Endothelial cell of umbilical vein (primary cell): ENCODE measurements around the gene PSMD9. TPM values are rescaled to one million over a fixed set of nuclear protein-coding genes. Genes with fewer than 3 reads are reported as not detected.

Experiments used
- BruUV-seq: library from RNA; stranded (reverse); fragments of 400-500 nt; replicated peaks from 2 replicates; lab custom pipeline; 2021; lab: Mats Ljungman, UMichigan
- CTCF ChIA-PET: fragments of 300-600, 350-600 bp; sonication (Branson Sonifier 250); formaldehyde crosslinking; loops from one replicate; lab custom pipeline; 2021; ENCODE audit warnings: antibody characterized with exemption, inconsistent platforms; lab: Charles Lee
- POLR2A ChIA-PET: fragments of 300-600, 350-600 bp; sonication (Branson Sonifier 250); formaldehyde crosslinking; loops from one replicate; lab custom pipeline; 2021; ENCODE audit warnings: antibody characterized with exemption, inconsistent platforms; lab: Charles Lee
- DNase-seq: peaks from one replicate; pipeline ENCODE4 v3.0.0-alpha.2; 2011; ENCODE audit warnings: low read depth, low spot score
- FAIRE-seq: peaks from 2 replicates; lab custom pipeline; 2011; peaks lifted over from hg19 to GRCh38; lab: Jason Lieb, UNC
- H2AFZ ChIP-seq: 2 replicates; pipeline ENCODE4 v1.6.0; 2012; ENCODE audit warnings: low read depth, low read length, control low read depth, inconsistent platforms
- H3K27ac ChIP-seq: 2 replicates; pipeline ENCODE4 v1.5.1; 2011; ENCODE audit warnings: low read depth, mild to moderate bottlenecking, control low read depth, low read length, moderate library complexity; ENCODE audit not compliant: insufficient read depth
- H3K27me3 ChIP-seq, 2 experiments: 2 replicates each; pipeline versions ENCODE4 v1.6.0 to v1.6.1; 2011; ENCODE audit warnings: low read length in 2 of 2, mixed read lengths in 1 of 2; ENCODE audit not compliant: control insufficient read depth in 2 of 2, insufficient read depth in 2 of 2
- H3K36me3 ChIP-seq, 2 experiments: 2 replicates in 1 of 2; 3 replicates in 1 of 2; pipeline ENCODE4 v1.5.1; 2011; ENCODE audit warnings: low read length in 2 of 2, mild to moderate bottlenecking in 1 of 2, moderate library complexity in 1 of 2; ENCODE audit not compliant: control insufficient read depth in 2 of 2, insufficient read depth in 2 of 2; ENCODE audit errors: extremely low read depth in 1 of 2
- H3K4me1 ChIP-seq: 3 replicates; pipeline ENCODE4 v1.5.1; 2011; ENCODE audit warnings: mild to moderate bottlenecking, low read length; ENCODE audit not compliant: control insufficient read depth, insufficient read depth; ENCODE audit errors: extremely low read depth
- H3K4me2 ChIP-seq: 2 replicates; pipeline ENCODE4 v1.6.1; 2011; ENCODE audit warnings: low read length, control low read depth, mixed read lengths; ENCODE audit not compliant: insufficient read depth
- H3K4me3 ChIP-seq, 3 experiments: fragments of 200-600 bp in 1 of 3; sonication (generic), shearing (Covaris generic) in 1 of 3; replicated peaks in 1 of 3; 2 replicates each; pipeline ENCODE4 v1.5.1; 2011 to 2016; ENCODE audit warnings: control low read depth in 3 of 3, low read length in 3 of 3, mild to moderate bottlenecking in 2 of 3, inconsistent platforms in 1 of 3, low read depth in 1 of 3, moderate library complexity in 1 of 3; ENCODE audit not compliant: insufficient read depth in 1 of 3
- H3K79me2 ChIP-seq: 2 replicates; pipeline ENCODE4 v1.6.0; 2012; ENCODE audit warnings: low read length, inconsistent platforms; ENCODE audit not compliant: control insufficient read depth, insufficient read depth
- H3K9ac ChIP-seq: replicated peaks from 2 replicates; pipeline ENCODE3; 2011; ENCODE audit warnings: low read length, control low read depth; ENCODE audit not compliant: insufficient read depth; ENCODE audit errors: extremely low read depth
- H3K9me1 ChIP-seq: replicated peaks from 3 replicates; pipeline ENCODE4 v1.6.0; 2011; ENCODE audit warnings: mild to moderate bottlenecking, low read length; ENCODE audit not compliant: control insufficient read depth, insufficient read depth; ENCODE audit errors: extremely low read depth
- H3K9me3 ChIP-seq: replicated peaks from 2 replicates; pipeline ENCODE4 v1.5.1; 2012; ENCODE audit warnings: low read length, inconsistent platforms; ENCODE audit not compliant: control insufficient read depth, insufficient read depth
- H4K20me1 ChIP-seq: replicated peaks from 2 replicates; pipeline ENCODE3; 2011; ENCODE audit warnings: mild to moderate bottlenecking, low read length; ENCODE audit not compliant: control insufficient read depth, insufficient read depth; ENCODE audit errors: extremely low read depth
- EZH2 ChIP-seq: IDR thresholded peaks from 2 replicates; pipeline ENCODE4 v1.6.1; 2012; ENCODE audit warnings: borderline replicate concordance, low read depth, mild to moderate bottlenecking, moderate library complexity, low read length, inconsistent platforms; ENCODE audit not compliant: severe bottlenecking
- FOS ChIP-seq: IDR thresholded peaks from 2 replicates; pipeline ENCODE4 v1.6.1; 2011; ENCODE audit warnings: mild to moderate bottlenecking, low read length, moderate library complexity, borderline replicate concordance; ENCODE audit not compliant: insufficient read depth
- GATA2 ChIP-seq: IDR thresholded peaks from 2 replicates; pipeline ENCODE4 v1.7.0; 2011; ENCODE audit warnings: low read depth, mild to moderate bottlenecking, moderate library complexity, mixed read lengths, low read length; ENCODE audit not compliant: insufficient read length, insufficient read depth
- JUN ChIP-seq: IDR thresholded peaks from 2 replicates; pipeline ENCODE4 v1.6.1; 2011; ENCODE audit warnings: borderline replicate concordance, low read depth; ENCODE audit not compliant: insufficient read length, insufficient read depth
- MAX ChIP-seq: IDR thresholded peaks from 2 replicates; pipeline ENCODE4 v1.6.1; 2011; ENCODE audit not compliant: insufficient read depth, insufficient read length
- MYC ChIP-seq: IDR thresholded peaks from one replicate; pipeline ENCODE4 v1.6.1; 2011; ENCODE audit warnings: mild to moderate bottlenecking, low read depth, low read length
- POLR2A ChIP-seq: IDR thresholded peaks from 2 replicates; pipeline ENCODE4 v1.6.1; 2012; ENCODE audit warnings: low read depth, mild to moderate bottlenecking, control low read depth, low read length
- POLR2AphosphoS5 ChIP-seq: IDR thresholded peaks from 2 replicates; pipeline ENCODE4 v1.6.1; 2012; ENCODE audit warnings: low read depth, mild to moderate bottlenecking, control low read depth, low read length, moderate library complexity; ENCODE audit not compliant: insufficient read depth
- dilution Hi-C: fragments of 300-500 bp; cut with MboI; formaldehyde crosslinking; loops from one replicate; pipeline ENCODE4 v1.15.0; 2019; ENCODE audit warnings: low sequenced_read_pairs; ENCODE audit not compliant: extremely low pct_ligation_motif_present
- intact Hi-C: fragments of 100-400 bp; cut with micrococcal nuclease; formaldehyde crosslinking; loops from one replicate; pipeline ENCODE4 v1.10.0; 2022
- polyA plus RNA-seq, 4 experiments: library from polyadenylated mRNA; depleted of rRNA in 3 of 4; stranded (reverse) in 3 of 4; unstranded in 1 of 4; fragments of >200 nt; gene quantifications; 2 replicates each; pipeline versions ENCODE4 v1.2.1 to v1.2.3, GENCODE V29; 2011 to 2012; ENCODE audit warnings: missing spikeins in 1 of 4
- total RNA-seq: library from RNA; stranded (reverse); gene quantifications from 2 replicates; pipeline ENCODE4 v1.2.3, GENCODE V29; 2021
- TF ChIP-seq, protein P1 (sequence below), 2 donors: IDR thresholded peaks; 1 replicate in 1 of 2; 2 replicates in 1 of 2; pipeline ENCODE4 v1.5.1; 2011; ENCODE audit warnings: low read length in 2 of 2, mild to moderate bottlenecking in 2 of 2, moderate library complexity in 2 of 2, control low read depth in 1 of 2, inconsistent platforms in 1 of 2, low read depth in 1 of 2; ENCODE audit not compliant: insufficient read depth in 1 of 2; ENCODE audit errors: extremely low read depth in 1 of 2

The PSMD9 gene
- total and polyA plus RNA-seq, 2 donors (not counting 3 experiments of a cell fraction or from before 2014, with no cell fraction given): 69.2 to 118 TPM

DNA sequence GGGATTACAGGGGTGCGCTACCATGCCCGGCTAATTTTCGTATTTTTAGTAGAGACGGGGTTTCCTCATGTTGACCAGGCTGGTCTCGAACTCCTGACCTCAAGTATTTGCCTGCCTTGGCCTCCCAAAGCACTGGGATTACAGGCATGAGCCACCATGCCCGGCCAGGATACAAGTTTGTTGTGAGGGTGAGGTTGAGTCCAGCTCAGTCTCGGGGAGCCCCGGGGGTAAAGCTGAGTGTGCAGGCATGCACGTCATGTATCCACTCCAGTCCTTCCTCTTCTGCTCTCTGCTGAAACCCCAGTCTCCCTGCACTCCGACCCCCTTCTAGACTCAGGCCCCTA is 30.3 kb upstream of the PSMD9 start:
- CTCF ChIA-PET: no interaction called here
- intact Hi-C loops (no loop called here), dilution Hi-C loops (no loop called here)
- no peak overlapping the region for H3K4me3 ChIP-seq
- POLR2A ChIA-PET: no interaction called here
- no peak for FAIRE-seq
- DNase-seq: no peak
- no peak overlapping the region for H3K27ac ChIP-seq
- no TSS peak for BruUV-seq
- H3K79me2 ChIP-seq: no peaks in the 10 kb centered on the region
- H3K9me3 ChIP-seq: no peaks in the 10 kb centered on the region
- no peaks in the 10 kb centered on the region for H3K36me3 ChIP-seq
- no peaks in the 10 kb centered on the region for H3K9me1 ChIP-seq
- H3K4me1 ChIP-seq: no peaks in the 10 kb centered on the region
- H3K4me2 ChIP-seq: no peak overlapping the region
- H2AFZ ChIP-seq: no peak overlapping the region
- no peaks in the 10 kb centered on the region for H3K27me3 ChIP-seq
- no peaks in the 10 kb centered on the region for H4K20me1 ChIP-seq
- no peak for TF ChIP-seq POLR2A
- TF ChIP-seq MAX: no peak
- TF ChIP-seq GATA2: no peak
- TF ChIP-seq FOS: no peak
- H3K9ac ChIP-seq: no peak overlapping the region

- H4K20me1 ChIP-seq: no peaks in the 10 kb centered on the region
- TF ChIP-seq POLR2A (no peak), POLR2AphosphoS5 (no peak), EZH2 (no peak), FOS (no peak), MYC (no peak), JUN (no peak), MAX (no peak), GATA2 (no peak)
- TF ChIP-seq, protein P1, sequence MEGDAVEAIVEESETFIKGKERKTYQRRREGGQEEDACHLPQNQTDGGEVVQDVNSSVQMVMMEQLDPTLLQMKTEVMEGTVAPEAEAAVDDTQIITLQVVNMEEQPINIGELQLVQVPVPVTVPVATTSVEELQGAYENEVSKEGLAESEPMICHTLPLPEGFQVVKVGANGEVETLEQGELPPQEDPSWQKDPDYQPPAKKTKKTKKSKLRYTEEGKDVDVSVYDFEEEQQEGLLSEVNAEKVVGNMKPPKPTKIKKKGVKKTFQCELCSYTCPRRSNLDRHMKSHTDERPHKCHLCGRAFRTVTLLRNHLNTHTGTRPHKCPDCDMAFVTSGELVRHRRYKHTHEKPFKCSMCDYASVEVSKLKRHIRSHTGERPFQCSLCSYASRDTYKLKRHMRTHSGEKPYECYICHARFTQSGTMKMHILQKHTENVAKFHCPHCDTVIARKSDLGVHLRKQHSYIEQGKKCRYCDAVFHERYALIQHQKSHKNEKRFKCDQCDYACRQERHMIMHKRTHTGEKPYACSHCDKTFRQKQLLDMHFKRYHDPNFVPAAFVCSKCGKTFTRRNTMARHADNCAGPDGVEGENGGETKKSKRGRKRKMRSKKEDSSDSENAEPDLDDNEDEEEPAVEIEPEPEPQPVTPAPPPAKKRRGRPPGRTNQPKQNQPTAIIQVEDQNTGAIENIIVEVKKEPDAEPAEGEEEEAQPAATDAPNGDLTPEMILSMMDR (IDR thresholded peaks at IDR 0.05; ENCODE audit: extremely low read depth in 1 of 2, insufficient read depth in 1 of 2, low read depth in 1 of 2, low read length in 2 of 2): no peak
- ChIA-PET CTCF (no interaction called here), POLR2A (no interaction called here)
- dilution Hi-C loops (no loop called here), intact Hi-C loops (no loop called here)
- H3K9me3 ChIP-seq: no peaks in the 10 kb centered on the region
- no peak for FAIRE-seq
- H3K4me1 ChIP-seq: no peaks in the 10 kb centered on the region
- no peaks in the 10 kb centered on the region for H3K9me1 ChIP-seq
- H3K4me3 ChIP-seq: no peak within 1 kb of the TSS
- H3K79me2 ChIP-seq: no peaks in the 10 kb centered on the region
- BruUV-seq: no TSS peak
- no peak within 1 kb of the TSS for H3K27ac ChIP-seq
- DNase-seq: no peak
- H3K9ac ChIP-seq: no peak within 1 kb of the TSS
- no peaks in the 10 kb centered on the region for H3K36me3 ChIP-seq
- H3K4me2 ChIP-seq: no peak within 1 kb of the TSS
- H3K27me3 ChIP-seq: no peaks in the 10 kb centered on the region
- H2AFZ ChIP-seq: no peak within 1 kb of the TSS
These were observed 29.7 kb upstream of the PSMD9 start, which contains the start of gene HPD for GRCh38 chr12:121858662-121859572. HPD (minus strand) TSS chr12:121858859; CDS start chr12:121858823, 36 bp downstream.
